ENCODE results near the gene NLRP8. TPM values are rescaled to one million over a fixed set of nuclear protein-coding genes. Genes with fewer than 3 reads are reported as not detected.

The NLRP8 gene
- polyA plus RNA-seq (2013), result not detected

DNA sequence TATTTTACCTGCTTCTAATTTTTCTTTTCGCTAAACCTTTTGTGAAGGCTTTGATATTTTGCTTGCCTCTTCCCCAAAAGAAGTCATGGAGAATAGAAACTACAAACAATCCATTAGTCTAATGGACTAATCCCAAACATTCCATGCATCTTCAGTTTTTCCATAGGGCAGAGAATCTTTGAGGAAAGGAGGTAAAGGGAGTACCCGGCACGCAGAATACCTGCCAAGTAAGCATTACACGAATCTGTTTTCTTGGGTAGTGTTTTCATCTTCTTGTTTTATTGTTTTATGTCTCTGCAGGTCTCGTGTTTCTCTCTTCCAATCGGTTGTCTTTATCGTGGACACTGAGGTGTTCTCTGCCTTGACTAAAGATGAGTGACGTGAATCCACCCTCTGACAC, at the start of gene NLRP8:
Gene NLRP8, plus strand, starts transcription at position 301 of the 400 bp plus-strand sequence.
- H3K27me3 ChIP-seq (replicated peaks in 2 of 5; ENCODE audit: control insufficient read depth in 4 of 5, insufficient read depth in 5 of 5, low read length in 4 of 5), result no peaks in the 10 kb centered on the region
- ChIA-PET CTCF (no interaction called here), POLR2A (no interaction called here)
- H3K9me3 ChIP-seq (ENCODE audit: control extremely low read depth in 1 of 5, control insufficient read depth in 4 of 5, insufficient read depth in 2 of 5, low read depth in 1 of 5, low read length in 4 of 5), result peaks cover 0 to 20% (median 1%) of the 10 kb centered on the region in 5 experiments
- WGBS (ENCODE audit: insufficient coverage), result 94% methylated on average over 7 of the region's 8 CpGs
- H3K4me1 ChIP-seq (ENCODE audit: control extremely low read depth in 1 of 4, control insufficient read depth in 4 of 4, insufficient read depth in 4 of 4, low read length in 3 of 4), result no peaks in the 10 kb centered on the region
- H3K36me3 ChIP-seq (ENCODE audit: control insufficient read depth in 4 of 4, insufficient read depth in 4 of 4, low read length in 3 of 4), result no peaks in the 10 kb centered on the region
- no peak for DNase-seq
- no peak within 1 kb of the TSS for H3K4me3 ChIP-seq (ENCODE audit: control insufficient read depth in 1 of 7, extremely low read depth in 1 of 7, insufficient read depth in 4 of 7, low read depth in 2 of 7, low read length in 6 of 7)
- H3K27ac ChIP-seq (ENCODE audit: insufficient read depth in 1 of 2, low read depth in 1 of 2, low read length in 2 of 2, poor library complexity in 1 of 2, severe bottlenecking in 2 of 2), result no peak within 1 kb of the TSS

DNA sequence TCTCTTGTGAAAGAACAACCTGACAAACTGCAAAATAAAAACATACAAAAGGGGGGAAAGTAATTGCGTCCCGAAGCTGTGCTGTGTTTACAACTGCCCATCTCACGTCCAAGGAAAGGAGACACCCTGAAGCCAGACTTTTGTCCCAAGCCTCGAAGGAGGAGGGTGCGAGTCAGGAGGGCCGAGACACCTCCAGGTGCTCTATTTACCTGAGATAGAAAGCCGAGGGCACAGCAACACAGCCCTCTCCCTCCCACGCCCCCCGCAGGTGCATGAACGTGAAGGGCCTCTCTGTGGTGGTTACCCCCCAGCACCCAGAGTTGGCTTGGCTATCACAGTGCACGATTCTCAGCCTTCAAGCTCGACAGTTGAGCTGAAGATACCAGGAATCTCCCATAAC, 48.7 kb upstream of the NLRP8 start:
- H3K4me3 ChIP-seq (ENCODE audit: control insufficient read depth in 1 of 7, extremely low read depth in 1 of 7, insufficient read depth in 4 of 7, low read depth in 2 of 7, low read length in 6 of 7), result no peak overlapping the region
- peaks cover 0 to 2% (median 0%) of the 10 kb centered on the region in 5 experiments for H3K9me3 ChIP-seq (ENCODE audit: control extremely low read depth in 1 of 5, control insufficient read depth in 4 of 5, insufficient read depth in 2 of 5, low read depth in 1 of 5, low read length in 4 of 5)
- H3K4me1 ChIP-seq (ENCODE audit: control extremely low read depth in 1 of 4, control insufficient read depth in 4 of 4, insufficient read depth in 4 of 4, low read length in 3 of 4), result no peaks in the 10 kb centered on the region
- 93% methylated on average over 10 of the region's 12 CpGs for WGBS (ENCODE audit: insufficient coverage)
- no peak for DNase-seq
- no peak overlapping the region for H3K27ac ChIP-seq (ENCODE audit: insufficient read depth in 1 of 2, low read depth in 1 of 2, low read length in 2 of 2, poor library complexity in 1 of 2, severe bottlenecking in 2 of 2)
- H3K36me3 ChIP-seq (ENCODE audit: control insufficient read depth in 4 of 4, insufficient read depth in 4 of 4, low read length in 3 of 4), result no peaks in the 10 kb centered on the region
- no peaks in the 10 kb centered on the region for H3K27me3 ChIP-seq (replicated peaks in 2 of 5; ENCODE audit: control insufficient read depth in 4 of 5, insufficient read depth in 5 of 5, low read length in 4 of 5)
- POLR2A ChIA-PET, result no interaction called here
- CTCF ChIA-PET, result no interaction called here

DNA sequence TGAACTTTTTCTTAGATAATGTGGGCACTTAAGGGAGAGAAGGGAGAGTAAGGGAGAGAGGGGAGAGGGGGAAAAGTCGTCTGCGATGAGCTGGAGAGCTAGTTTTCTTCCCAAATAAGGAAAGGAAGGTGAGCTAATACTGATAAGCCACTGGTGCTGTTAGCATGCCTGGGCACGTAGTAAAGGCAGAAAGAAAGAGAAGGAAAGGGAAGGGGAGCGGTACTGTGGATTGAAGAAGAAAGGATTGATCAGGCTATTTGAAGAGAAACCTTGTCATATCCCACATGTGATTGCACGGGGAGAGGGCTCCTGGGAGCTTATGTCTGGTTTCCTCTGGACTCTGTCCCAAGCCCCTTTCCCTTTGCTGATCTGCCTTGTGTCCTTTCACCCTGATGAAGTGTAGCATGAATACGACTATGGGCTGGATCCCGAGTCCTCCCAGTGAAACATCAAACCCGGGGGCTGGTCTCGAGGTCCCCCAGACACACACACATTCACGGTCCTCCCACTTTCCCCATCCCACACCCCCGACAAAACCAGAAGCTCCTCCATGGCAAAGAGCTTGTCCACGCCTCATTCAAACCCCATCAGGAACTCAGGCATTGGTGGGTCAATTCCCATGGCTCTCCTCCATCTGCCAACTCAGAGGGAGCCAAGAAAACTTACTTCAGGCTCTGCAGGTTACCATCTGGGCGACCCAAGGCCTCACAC, 46.1 kb upstream of the NLRP8 start:
- H3K4me1 ChIP-seq (ENCODE audit: control extremely low read depth in 1 of 4, control insufficient read depth in 4 of 4, insufficient read depth in 4 of 4, low read length in 3 of 4), result no peaks in the 10 kb centered on the region
- H3K9me3 ChIP-seq (ENCODE audit: control extremely low read depth in 1 of 5, control insufficient read depth in 4 of 5, insufficient read depth in 2 of 5, low read depth in 1 of 5, low read length in 4 of 5), result no peaks in the 10 kb centered on the region
- POLR2A ChIA-PET, result no interaction called here
- CTCF ChIA-PET, result no interaction called here
- no peak overlapping the region for H3K27ac ChIP-seq (ENCODE audit: insufficient read depth in 1 of 2, low read depth in 1 of 2, low read length in 2 of 2, poor library complexity in 1 of 2, severe bottlenecking in 2 of 2)
- H3K4me3 ChIP-seq (ENCODE audit: control insufficient read depth in 1 of 7, extremely low read depth in 1 of 7, insufficient read depth in 4 of 7, low read depth in 2 of 7, low read length in 6 of 7), result no peak overlapping the region
- no peaks in the 10 kb centered on the region for H3K36me3 ChIP-seq (ENCODE audit: control insufficient read depth in 4 of 4, insufficient read depth in 4 of 4, low read length in 3 of 4)
- H3K27me3 ChIP-seq (replicated peaks in 2 of 5; ENCODE audit: control insufficient read depth in 4 of 5, insufficient read depth in 5 of 5, low read length in 4 of 5), result no peaks in the 10 kb centered on the region
- DNase-seq, result no peak
- 80% methylated on average over 13 of the region's 13 CpGs for WGBS (ENCODE audit: insufficient coverage)

DNA sequence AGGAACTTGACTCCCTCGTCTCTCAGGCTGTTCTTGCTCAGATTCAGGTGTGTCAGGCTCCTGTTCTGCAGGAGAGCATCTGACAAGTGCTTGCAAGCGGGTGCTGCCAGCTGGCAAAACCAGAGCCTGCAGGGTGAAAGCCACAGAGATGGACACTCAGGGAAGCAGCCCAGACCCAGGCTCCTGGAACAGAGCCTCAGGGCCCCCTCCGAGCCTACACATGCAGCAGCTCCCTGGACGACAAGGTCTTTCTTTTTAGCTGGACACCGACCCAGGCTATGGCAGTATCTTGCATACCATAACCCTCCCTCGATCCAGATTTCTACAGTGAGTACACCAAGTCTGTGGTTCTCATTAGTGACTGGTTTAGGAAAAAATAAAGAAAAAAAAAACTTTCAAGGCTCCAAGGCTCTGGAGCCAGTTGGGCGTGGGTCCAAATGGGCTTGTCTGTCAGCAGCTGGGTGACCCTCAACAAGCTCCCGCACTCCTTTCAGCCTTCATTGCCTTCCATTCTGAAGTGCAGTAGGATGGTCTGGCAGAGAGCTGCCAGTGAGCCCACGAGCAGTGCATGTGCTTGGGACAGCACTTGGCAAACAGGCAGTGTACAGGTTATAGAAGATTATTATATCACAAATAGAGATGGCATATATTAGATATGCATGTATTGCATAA, 45.4 kb upstream of the NLRP8 start:
- WGBS (ENCODE audit: insufficient coverage), result 89% methylated on average over 4 of the region's 9 CpGs

DNA sequence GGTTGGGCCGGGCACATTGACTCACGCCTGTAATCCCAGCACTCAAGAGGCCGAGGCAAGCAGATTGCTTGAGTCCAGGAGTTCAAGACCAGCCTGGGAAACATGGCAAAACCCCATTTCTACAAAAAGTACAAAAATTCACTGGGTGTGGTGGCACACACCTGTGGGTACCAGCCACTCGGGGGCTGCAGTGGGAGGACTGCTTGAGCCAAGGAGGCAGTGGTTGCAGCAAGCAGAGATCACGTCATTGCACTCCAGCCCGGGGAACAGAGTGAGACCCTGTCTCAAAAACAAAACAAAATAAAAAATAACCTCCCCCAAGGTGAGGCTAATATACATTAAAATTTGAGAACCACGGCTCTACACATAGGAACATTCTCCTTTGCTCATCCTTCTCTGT, 40.3 kb upstream of the NLRP8 start:
- H3K4me3 ChIP-seq (ENCODE audit: control insufficient read depth in 1 of 7, extremely low read depth in 1 of 7, insufficient read depth in 4 of 7, low read depth in 2 of 7, low read length in 6 of 7), result no peak overlapping the region
- no peak overlapping the region for H3K27ac ChIP-seq (ENCODE audit: insufficient read depth in 1 of 2, low read depth in 1 of 2, low read length in 2 of 2, poor library complexity in 1 of 2, severe bottlenecking in 2 of 2)
- H3K9me3 ChIP-seq (ENCODE audit: control extremely low read depth in 1 of 5, control insufficient read depth in 4 of 5, insufficient read depth in 2 of 5, low read depth in 1 of 5, low read length in 4 of 5), result peaks cover 0 to 4% (median 1%) of the 10 kb centered on the region in 5 experiments
- no peaks in the 10 kb centered on the region for H3K4me1 ChIP-seq (ENCODE audit: control extremely low read depth in 1 of 4, control insufficient read depth in 4 of 4, insufficient read depth in 4 of 4, low read length in 3 of 4)
- H3K36me3 ChIP-seq (ENCODE audit: control insufficient read depth in 4 of 4, insufficient read depth in 4 of 4, low read length in 3 of 4), result no peaks in the 10 kb centered on the region
- DNase-seq, result no peak
- ChIA-PET CTCF (no interaction called here), POLR2A (no interaction called here)
- H3K27me3 ChIP-seq (replicated peaks in 2 of 5; ENCODE audit: control insufficient read depth in 4 of 5, insufficient read depth in 5 of 5, low read length in 4 of 5), result no peaks in the 10 kb centered on the region
- 86% methylated on average over 5 of the region's 7 CpGs for WGBS (ENCODE audit: insufficient coverage)

More for the DNA sequence above, 45.4 kb upstream of the NLRP8 start:
- Histone ChIP-seq H3K36me3 (ENCODE audit: control insufficient read depth in 4 of 4, insufficient read depth in 4 of 4, low read length in 3 of 4) (no peaks in the 10 kb centered on the region), H3K27ac (ENCODE audit: insufficient read depth in 1 of 2, low read depth in 1 of 2, low read length in 2 of 2, poor library complexity in 1 of 2, severe bottlenecking in 2 of 2) (no peak overlapping the region), H3K4me1 (ENCODE audit: control extremely low read depth in 1 of 4, control insufficient read depth in 4 of 4, insufficient read depth in 4 of 4, low read length in 3 of 4) (no peaks in the 10 kb centered on the region), H3K27me3 (replicated peaks in 2 of 5; ENCODE audit: control insufficient read depth in 4 of 5, insufficient read depth in 5 of 5, low read length in 4 of 5) (no peaks in the 10 kb centered on the region), H3K4me3 (ENCODE audit: control insufficient read depth in 1 of 7, extremely low read depth in 1 of 7, insufficient read depth in 4 of 7, low read depth in 2 of 7, low read length in 6 of 7) (no peak overlapping the region), H3K9me3 (ENCODE audit: control extremely low read depth in 1 of 5, control insufficient read depth in 4 of 5, insufficient read depth in 2 of 5, low read depth in 1 of 5, low read length in 4 of 5) (no peaks in the 10 kb centered on the region)
- ChIA-PET CTCF (no interaction called here), POLR2A (interaction anchor here (0.7 kb wide), 1 partner anchor 79 kb away, joined by 4 read pairs; no protein-coding TSS in a partner anchor)
- no peak for DNase-seq

DNA sequence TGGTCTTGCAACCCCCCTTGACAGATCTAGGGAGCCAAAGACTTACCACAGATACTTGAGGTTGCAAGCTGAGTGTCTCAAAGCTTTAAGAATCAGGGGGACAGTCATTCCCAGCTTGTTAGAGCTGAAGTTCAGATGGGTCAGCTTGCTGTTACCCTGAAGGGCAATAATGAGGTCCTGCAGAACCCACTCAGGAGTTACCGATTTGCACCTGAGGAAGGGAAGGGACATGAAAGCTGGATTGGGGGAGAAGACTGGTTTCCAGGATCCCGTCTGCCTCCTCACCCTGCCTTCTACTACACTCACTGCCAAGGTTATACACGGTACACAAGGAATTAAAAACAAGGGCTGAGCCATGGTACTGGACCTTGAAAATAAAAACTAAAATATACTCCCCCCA, 39.9 kb upstream of the NLRP8 start:
- WGBS (ENCODE audit: insufficient coverage), result 100% methylated on average over 1 of the region's 3 CpGs
- no peak for DNase-seq
- no peaks in the 10 kb centered on the region for H3K4me1 ChIP-seq (ENCODE audit: control extremely low read depth in 1 of 4, control insufficient read depth in 4 of 4, insufficient read depth in 4 of 4, low read length in 3 of 4)
- no peak overlapping the region for H3K4me3 ChIP-seq (ENCODE audit: control insufficient read depth in 1 of 7, extremely low read depth in 1 of 7, insufficient read depth in 4 of 7, low read depth in 2 of 7, low read length in 6 of 7)
- POLR2A ChIA-PET, result no interaction called here
- H3K27me3 ChIP-seq (replicated peaks in 2 of 5; ENCODE audit: control insufficient read depth in 4 of 5, insufficient read depth in 5 of 5, low read length in 4 of 5), result no peaks in the 10 kb centered on the region
- no peak overlapping the region for H3K27ac ChIP-seq (ENCODE audit: insufficient read depth in 1 of 2, low read depth in 1 of 2, low read length in 2 of 2, poor library complexity in 1 of 2, severe bottlenecking in 2 of 2)
- H3K36me3 ChIP-seq (ENCODE audit: control insufficient read depth in 4 of 4, insufficient read depth in 4 of 4, low read length in 3 of 4), result no peaks in the 10 kb centered on the region
- H3K9me3 ChIP-seq (ENCODE audit: control extremely low read depth in 1 of 5, control insufficient read depth in 4 of 5, insufficient read depth in 2 of 5, low read depth in 1 of 5, low read length in 4 of 5), result peaks cover 0 to 4% (median 1%) of the 10 kb centered on the region in 5 experiments
- CTCF ChIA-PET, result no interaction called here

DNA sequence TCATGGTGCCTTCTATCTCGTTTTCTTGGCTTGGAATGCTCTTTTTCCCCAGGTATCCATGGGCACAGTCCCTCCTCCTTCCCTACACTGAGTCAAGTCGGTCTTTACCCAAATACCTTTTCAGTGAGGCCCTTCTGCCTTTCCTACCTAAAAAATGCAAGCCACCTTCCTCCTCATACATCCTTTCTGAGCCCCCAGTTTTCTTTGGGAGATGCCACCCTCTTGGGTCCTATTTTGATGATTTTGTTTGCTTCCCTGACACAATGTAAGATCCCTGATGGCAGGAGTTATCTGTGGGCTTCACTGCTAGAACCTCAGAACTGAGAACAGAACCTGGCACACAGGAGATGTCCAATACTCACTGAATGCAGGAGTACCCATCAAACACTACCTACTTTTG, 37.8 kb upstream of the NLRP8 start:
- Histone ChIP-seq H3K4me3 (ENCODE audit: control insufficient read depth in 1 of 7, extremely low read depth in 1 of 7, insufficient read depth in 4 of 7, low read depth in 2 of 7, low read length in 6 of 7) (no peak overlapping the region), H3K9me3 (ENCODE audit: control extremely low read depth in 1 of 5, control insufficient read depth in 4 of 5, insufficient read depth in 2 of 5, low read depth in 1 of 5, low read length in 4 of 5) (peaks cover 0 to 8% (median 1%) of the 10 kb centered on the region in 5 experiments), H3K36me3 (ENCODE audit: control insufficient read depth in 4 of 4, insufficient read depth in 4 of 4, low read length in 3 of 4) (no peaks in the 10 kb centered on the region), H3K27ac (ENCODE audit: insufficient read depth in 1 of 2, low read depth in 1 of 2, low read length in 2 of 2, poor library complexity in 1 of 2, severe bottlenecking in 2 of 2) (no peak overlapping the region), H3K27me3 (replicated peaks in 2 of 5; ENCODE audit: control insufficient read depth in 4 of 5, insufficient read depth in 5 of 5, low read length in 4 of 5) (no peaks in the 10 kb centered on the region), H3K4me1 (ENCODE audit: control extremely low read depth in 1 of 4, control insufficient read depth in 4 of 4, insufficient read depth in 4 of 4, low read length in 3 of 4) (no peaks in the 10 kb centered on the region)
- WGBS (ENCODE audit: insufficient coverage), result 42% methylated on average over 2 of the region's 2 CpGs
- CTCF ChIA-PET, result no interaction called here
- no peak for DNase-seq
- POLR2A ChIA-PET, result no interaction called here
